K562 (cell line): ENCODE results near the gene HSD17B8. TPM values are rescaled to one million over a fixed set of nuclear protein-coding genes. Genes with fewer than 3 reads are reported as not detected.

Source experiments
- BCL6 ChIP-seq: fragments of 250-450 bp; sonication (Bioruptor Pico); IDR thresholded peaks from 2 replicates; pipeline ENCODE4 v1.4.0; 2020
- CBX3 ChIP-seq, 2 experiments: IDR thresholded peaks; 1 replicate in 1 of 2; 2 replicates in 1 of 2; pipeline ENCODE4 v1.6.1; 2012; ENCODE audit warnings: inconsistent platforms in 2 of 2, low read length in 2 of 2, borderline replicate concordance in 1 of 2, control low read depth in 1 of 2
- ESRRA ChIP-seq: fragments of 450-650 bp; IDR thresholded peaks from 2 replicates; pipeline ENCODE4 v1.6.1; 2014; ENCODE audit warnings: low read depth, mild to moderate bottlenecking, moderate library complexity, borderline replicate concordance
- HOXB6 ChIP-seq: fragments of 250-450 bp; sonication (Bioruptor Pico); IDR thresholded peaks from 2 replicates; pipeline ENCODE4 v1.5.1; 2022; ENCODE audit warnings: mild to moderate bottlenecking, borderline replicate concordance
- KDM5B ChIP-seq: fragments of 200-600 bp; sonication (generic); IDR thresholded peaks from 2 replicates; pipeline ENCODE4 v1.6.1; 2012; ENCODE audit warnings: low read depth, mild to moderate bottlenecking, moderate library complexity, low read length, control low read depth, inconsistent platforms; ENCODE audit not compliant: insufficient replicate concordance
- MCM3 ChIP-seq: fragments of 450-650 bp; IDR thresholded peaks from 2 replicates; pipeline ENCODE4 v1.6.1; 2016
- MCM5 ChIP-seq: fragments of 450-650 bp; IDR thresholded peaks from 2 replicates; pipeline ENCODE4 v1.6.1; 2016; ENCODE audit warnings: low read depth
- NR4A1 ChIP-seq, 2 experiments: fragments of 250-450 bp in 1 of 2; fragments of 450-650 bp in 1 of 2; sonication (Bioruptor Pico) in 1 of 2; IDR thresholded peaks; 2 replicates each; pipeline versions ENCODE4 v1.4.0 to v1.6.1; 2016 to 2020; ENCODE audit warnings: mild to moderate bottlenecking in 2 of 2, missing compliant biosample characterization in 1 of 2, missing genetic modification characterization in 1 of 2, moderate library complexity in 1 of 2
- POLR2AphosphoS2 ChIP-seq: IDR thresholded peaks from 2 replicates; pipeline ENCODE4 v1.6.1; 2012; ENCODE audit warnings: low read length, improper control_type of control experiment
- POLR2H ChIP-seq: IDR thresholded peaks from 2 replicates; pipeline ENCODE4 v1.6.1; 2016; ENCODE audit warnings: missing genetic modification characterization, low read depth, mild to moderate bottlenecking, control low read depth, missing compliant biosample characterization, moderate library complexity
- RAD51 ChIP-seq: fragments of 450-650 bp; IDR thresholded peaks from 2 replicates; pipeline ENCODE4 v1.7.1; 2016; ENCODE audit warnings: low read depth, mild to moderate bottlenecking, borderline replicate concordance
- SMAD4 ChIP-seq: fragments of 250-450 bp; sonication (Bioruptor Pico); conservative IDR thresholded peaks from 2 replicates; pipeline ENCODE4 v1.8.0; 2021; ENCODE audit warnings: inconsistent platforms, mild to moderate bottlenecking, moderate library complexity
- TEAD1 ChIP-seq, 2 experiments: fragments of 450-650 bp in 1 of 2; sonication (generic) in 1 of 2; formaldehyde crosslinking; IDR thresholded peaks; 2 replicates each; pipeline versions ENCODE4 v1.4.0 to v1.8.0; 2020 to 2022; ENCODE audit warnings: mild to moderate bottlenecking in 2 of 2, missing genetic modification reagents in 1 of 2
- U2AF2 ChIP-seq: fragments of 200-400 bp; formaldehyde crosslinking; optimal IDR thresholded peaks from 2 replicates; pipeline ENCODE3; 2017; ENCODE audit warnings: low read depth, mild to moderate bottlenecking, low read length
- ZNF384 ChIP-seq: IDR thresholded peaks from 2 replicates; pipeline ENCODE4 v1.6.1; 2012; ENCODE audit warnings: low read depth, low read length, improper control_type of control experiment
- ZNF507 ChIP-seq: conservative IDR thresholded peaks from 2 replicates; pipeline ENCODE4 v1.6.1; 2017; ENCODE audit warnings: missing genetic modification characterization, missing compliant biosample characterization
- ZNF75A ChIP-seq: fragments of 450-650 bp; formaldehyde crosslinking; IDR thresholded peaks from 2 replicates; pipeline ENCODE4 v1.4.0; 2020; ENCODE audit warnings: mild to moderate bottlenecking
- polyA plus RNA-seq, 8 experiments: library from polyadenylated mRNA; depleted of rRNA in 4 of 8; stranded (reverse) in 5 of 8; unstranded in 3 of 8; fragments of >200 nt; fragmentation: Nextera tagmentation in 2 of 8; fragmentation: Illumina TruSeq in 1 of 8; extraction: Ambion mirVana in 2 of 8; extraction: Trizol in 1 of 8; gene quantifications; 2 replicates each; pipeline versions ENCODE4 v1.2.1 to v1.2.3, GENCODE V29; 2011 to 2014; ENCODE audit warnings: inconsistent platforms in 1 of 8, missing spikeins in 1 of 8
- total RNA-seq, 7 experiments: library from RNA; depleted of rRNA in 6 of 7; stranded (reverse); fragments of >200 nt in 6 of 7; fragmentation: Illumina TruSeq in 2 of 7; extraction: Trizol in 2 of 7; gene quantifications; 2 replicates each; pipeline versions ENCODE4 v1.2.1 to v1.2.3, GENCODE V29; 2011 to 2021; ENCODE audit warnings: low replicate concordance in 1 of 7
- TF ChIP-seq, protein P1 (sequence below): fragments of 450-650 bp; IDR thresholded peaks from 2 replicates; pipeline ENCODE4 v1.6.1; 2016; ENCODE audit warnings: low read depth, mild to moderate bottlenecking, moderate library complexity
- TF ChIP-seq, protein P2 (sequence below): fragments of 450-650 bp; formaldehyde crosslinking; IDR thresholded peaks from 2 replicates; pipeline ENCODE4 v1.4.0; 2020; ENCODE audit warnings: mild to moderate bottlenecking, mixed read lengths
- TF ChIP-seq, protein P3 (sequence below): fragments of 450-650 bp; IDR thresholded peaks from one replicate; pipeline ENCODE4 v1.6.1; 2018; ENCODE audit warnings: mild to moderate bottlenecking, moderate library complexity; ENCODE audit not compliant: partially characterized antibody
- TF ChIP-seq, protein P4 (sequence below): fragments of 200-400 bp; formaldehyde crosslinking; IDR thresholded peaks from 2 replicates; pipeline ENCODE4 v1.6.1; 2017; ENCODE audit warnings: mild to moderate bottlenecking, low read depth, low read length, moderate library complexity

The HSD17B8 gene
- total and polyA plus RNA-seq, 9 of the 15 experiments (the other 6 are each of a cell fraction or from before 2014, with no cell fraction given): 3.7 to 35.2 (median 14.2) TPM

DNA sequence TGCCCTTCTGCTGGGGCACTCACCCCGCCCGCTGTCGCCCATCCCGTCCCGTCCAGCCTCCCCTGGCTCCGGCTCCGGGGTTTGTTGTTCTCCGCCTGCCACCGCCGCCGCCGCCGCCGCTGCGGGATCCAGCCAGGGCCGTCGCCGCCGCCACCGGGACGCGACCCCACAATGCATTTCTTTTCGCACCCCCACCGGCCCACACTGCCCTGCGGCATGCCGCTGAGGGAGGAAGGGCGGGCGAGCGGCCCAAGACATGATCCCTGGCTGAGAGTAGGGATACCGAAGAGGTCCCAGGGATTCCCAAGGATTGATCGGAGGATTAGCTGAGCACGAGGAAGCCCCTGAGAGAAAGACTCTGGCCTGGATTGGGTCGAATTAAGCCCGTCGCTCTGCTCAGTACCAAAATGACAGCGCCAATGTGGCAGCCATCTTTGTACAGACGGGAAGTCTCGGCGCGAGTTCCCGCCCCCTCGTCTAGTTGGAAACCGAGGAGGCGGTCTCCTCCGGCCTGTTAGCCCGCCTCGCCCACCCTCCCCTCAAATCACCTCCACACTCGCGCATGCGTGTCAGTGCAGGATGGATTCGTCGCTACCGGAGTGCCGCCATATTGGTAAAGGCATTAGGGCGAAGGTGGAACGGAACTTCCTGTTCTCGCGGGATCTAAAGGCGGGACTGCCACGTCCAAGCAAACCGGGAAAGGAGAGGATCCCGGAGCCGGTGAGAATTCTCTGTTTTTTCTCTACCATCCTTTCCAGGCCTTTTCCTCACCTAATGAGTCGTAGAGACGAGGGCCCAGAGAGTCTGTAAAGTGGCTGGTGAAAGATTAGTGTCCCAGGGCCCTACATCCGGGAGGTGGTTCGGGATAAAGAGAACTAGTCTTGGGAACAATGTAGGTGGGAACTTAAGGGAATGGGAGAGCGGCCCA is 4.0 kb upstream of the HSD17B8 start, which contains the start of the genes RXRB and SLC39A7 (continued):
- TF ChIP-seq ZNF507 (no peak), RAD51 (no peak), ESRRA (peak; percentile 71; the same call in 1 of the 2 replicates), MCM5 (no peak), KDM5B (peak; percentile 86), POLR2AphosphoS2 (peak; percentile 80; the same call in 1 of the 2 replicates), HOXB6 (CRISPR knock-in tag) (no peak), TEAD1 (CRISPR knock-in tag; IDR thresholded peaks at IDR 0.05) (0 out of 4 replicates have a peak, but pooled peaks have one; percentile 32 to 64), MCM3 (no peak), POLR2H (tag) (peak; percentile 95), ZNF75A (CRISPR knock-in tag) (no peak), ZNF384 (0 out of 2 replicates have a peak, but pooled peaks have one; percentile 3), U2AF2 (no peak), BCL6 (CRISPR knock-in tag) (0 out of 2 replicates have a peak, but pooled peaks have one; percentile 50), CBX3 (IDR thresholded peaks at IDR 0.05; ENCODE audit: borderline replicate concordance in 1 of 2, low read length in 2 of 2) (peak in 1 of 2 experiments; percentile 80; a peak in 1 of 3 replicates), SMAD4 (CRISPR knock-in tag) (peak; percentile 96), NR4A1 (CRISPR knock-in tag; IDR thresholded peaks at IDR 0.05) (peak; percentile 43; the same call in 1 of the 2 replicates), NR4A1 (tag; IDR thresholded peaks at IDR 0.05) (peak; percentile 84; the same call in 1 of the 2 replicates)
- TF ChIP-seq, protein P1, sequence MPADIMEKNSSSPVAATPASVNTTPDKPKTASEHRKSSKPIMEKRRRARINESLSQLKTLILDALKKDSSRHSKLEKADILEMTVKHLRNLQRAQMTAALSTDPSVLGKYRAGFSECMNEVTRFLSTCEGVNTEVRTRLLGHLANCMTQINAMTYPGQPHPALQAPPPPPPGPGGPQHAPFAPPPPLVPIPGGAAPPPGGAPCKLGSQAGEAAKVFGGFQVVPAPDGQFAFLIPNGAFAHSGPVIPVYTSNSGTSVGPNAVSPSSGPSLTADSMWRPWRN: no peak
- TF ChIP-seq, protein P2, sequence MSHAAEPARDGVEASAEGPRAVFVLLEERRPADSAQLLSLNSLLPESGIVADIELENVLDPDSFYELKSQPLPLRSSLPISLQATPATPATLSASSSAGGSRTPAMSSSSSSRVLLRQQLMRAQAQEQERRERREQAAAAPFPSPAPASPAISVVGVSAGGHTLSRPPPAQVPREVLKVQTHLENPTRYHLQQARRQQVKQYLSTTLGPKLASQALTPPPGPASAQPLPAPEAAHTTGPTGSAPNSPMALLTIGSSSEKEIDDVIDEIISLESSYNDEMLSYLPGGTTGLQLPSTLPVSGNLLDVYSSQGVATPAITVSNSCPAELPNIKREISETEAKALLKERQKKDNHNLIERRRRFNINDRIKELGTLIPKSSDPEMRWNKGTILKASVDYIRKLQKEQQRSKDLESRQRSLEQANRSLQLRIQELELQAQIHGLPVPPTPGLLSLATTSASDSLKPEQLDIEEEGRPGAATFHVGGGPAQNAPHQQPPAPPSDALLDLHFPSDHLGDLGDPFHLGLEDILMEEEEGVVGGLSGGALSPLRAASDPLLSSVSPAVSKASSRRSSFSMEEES: no peak
- TF ChIP-seq, protein P3, sequence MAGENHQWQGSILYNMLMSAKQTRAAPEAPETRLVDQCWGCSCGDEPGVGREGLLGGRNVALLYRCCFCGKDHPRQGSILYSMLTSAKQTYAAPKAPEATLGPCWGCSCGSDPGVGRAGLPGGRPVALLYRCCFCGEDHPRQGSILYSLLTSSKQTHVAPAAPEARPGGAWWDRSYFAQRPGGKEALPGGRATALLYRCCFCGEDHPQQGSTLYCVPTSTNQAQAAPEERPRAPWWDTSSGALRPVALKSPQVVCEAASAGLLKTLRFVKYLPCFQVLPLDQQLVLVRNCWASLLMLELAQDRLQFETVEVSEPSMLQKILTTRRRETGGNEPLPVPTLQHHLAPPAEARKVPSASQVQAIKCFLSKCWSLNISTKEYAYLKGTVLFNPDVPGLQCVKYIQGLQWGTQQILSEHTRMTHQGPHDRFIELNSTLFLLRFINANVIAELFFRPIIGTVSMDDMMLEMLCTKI: no peak
- TF ChIP-seq, protein P4, sequence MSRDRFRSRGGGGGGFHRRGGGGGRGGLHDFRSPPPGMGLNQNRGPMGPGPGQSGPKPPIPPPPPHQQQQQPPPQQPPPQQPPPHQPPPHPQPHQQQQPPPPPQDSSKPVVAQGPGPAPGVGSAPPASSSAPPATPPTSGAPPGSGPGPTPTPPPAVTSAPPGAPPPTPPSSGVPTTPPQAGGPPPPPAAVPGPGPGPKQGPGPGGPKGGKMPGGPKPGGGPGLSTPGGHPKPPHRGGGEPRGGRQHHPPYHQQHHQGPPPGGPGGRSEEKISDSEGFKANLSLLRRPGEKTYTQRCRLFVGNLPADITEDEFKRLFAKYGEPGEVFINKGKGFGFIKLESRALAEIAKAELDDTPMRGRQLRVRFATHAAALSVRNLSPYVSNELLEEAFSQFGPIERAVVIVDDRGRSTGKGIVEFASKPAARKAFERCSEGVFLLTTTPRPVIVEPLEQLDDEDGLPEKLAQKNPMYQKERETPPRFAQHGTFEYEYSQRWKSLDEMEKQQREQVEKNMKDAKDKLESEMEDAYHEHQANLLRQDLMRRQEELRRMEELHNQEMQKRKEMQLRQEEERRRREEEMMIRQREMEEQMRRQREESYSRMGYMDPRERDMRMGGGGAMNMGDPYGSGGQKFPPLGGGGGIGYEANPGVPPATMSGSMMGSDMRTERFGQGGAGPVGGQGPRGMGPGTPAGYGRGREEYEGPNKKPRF: no peak
